Activated CD8-positive, alpha-beta memory T cell treated with anti-CD3 and anti-CD28 coated beads, Interleukin-2, amount 50 U/mL, for 4 hours (primary cell): ENCODE measurements around the gene GPR162.

ENCODE experiments used
- DNase-seq: peaks from one replicate; pipeline ENCODE4 v3.0.0-alpha.2; 2020

GPR162 gene

DNA sequence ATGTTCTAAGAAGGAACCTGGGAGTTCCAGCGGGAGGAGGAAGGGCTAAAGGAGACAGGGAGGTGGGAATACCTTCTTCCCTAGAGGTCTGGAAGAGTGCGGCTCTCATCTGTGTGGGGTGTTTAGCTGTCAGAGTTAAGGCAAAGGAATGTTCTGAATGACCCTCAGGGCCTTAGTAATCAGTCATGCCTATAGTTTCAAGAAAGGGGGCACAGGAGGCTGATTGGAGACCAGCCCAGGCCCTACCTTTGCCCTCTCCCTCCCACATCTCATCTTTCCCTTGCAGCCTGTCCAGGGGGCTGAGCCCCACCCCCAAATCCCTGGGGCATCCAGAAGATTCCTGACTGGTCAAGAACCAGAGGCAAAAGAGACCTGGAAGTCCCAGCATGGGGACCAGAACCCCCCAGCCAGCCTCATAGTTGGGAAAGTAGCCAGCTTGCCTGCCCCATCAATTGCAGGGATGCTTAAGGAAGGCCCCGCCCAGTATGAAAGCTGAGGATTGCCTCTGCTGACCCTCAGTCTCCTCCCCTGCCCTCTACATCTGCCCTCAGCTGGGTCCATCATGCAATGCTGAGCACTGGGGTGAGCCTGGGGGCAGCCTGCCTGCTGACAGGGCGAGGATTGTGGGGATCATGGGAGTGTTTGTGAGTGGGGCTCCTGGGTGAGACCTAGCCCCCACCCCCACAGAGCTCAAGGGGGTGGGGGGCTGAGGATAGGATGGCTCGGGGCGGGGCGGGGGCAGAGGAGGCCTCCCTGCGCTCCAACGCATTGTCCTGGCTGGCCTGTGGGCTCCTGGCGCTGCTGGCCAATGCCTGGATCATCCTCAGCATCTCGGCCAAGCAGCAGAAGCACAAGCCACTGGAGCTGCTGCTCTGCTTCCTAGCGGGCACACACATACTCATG lies 1.8 kb downstream of the GPR162 start:
- no peak for DNase-seq

DNA sequence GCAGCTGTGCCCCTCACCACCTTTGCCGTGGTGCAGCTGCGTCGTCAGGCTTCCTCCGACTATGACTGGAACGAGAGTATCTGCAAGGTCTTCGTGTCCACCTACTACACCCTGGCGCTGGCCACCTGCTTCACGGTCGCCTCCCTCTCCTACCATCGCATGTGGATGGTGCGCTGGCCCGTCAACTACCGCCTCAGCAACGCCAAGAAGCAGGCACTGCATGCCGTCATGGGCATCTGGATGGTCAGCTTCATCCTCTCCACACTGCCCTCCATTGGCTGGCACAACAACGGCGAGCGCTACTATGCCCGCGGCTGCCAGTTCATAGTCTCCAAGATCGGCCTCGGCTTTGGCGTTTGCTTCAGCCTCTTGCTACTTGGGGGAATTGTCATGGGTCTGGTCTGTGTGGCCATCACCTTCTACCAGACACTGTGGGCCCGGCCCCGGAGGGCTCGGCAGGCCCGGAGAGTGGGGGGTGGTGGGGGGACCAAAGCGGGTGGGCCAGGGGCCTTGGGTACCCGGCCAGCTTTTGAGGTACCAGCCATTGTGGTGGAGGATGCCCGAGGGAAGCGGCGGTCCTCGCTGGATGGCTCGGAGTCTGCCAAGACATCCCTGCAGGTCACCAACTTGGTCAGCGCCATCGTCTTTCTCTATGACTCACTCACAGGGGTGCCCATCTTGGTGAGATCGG lies 2.6 kb downstream of the GPR162 start:
- no peak for DNase-seq

GRCh38 chr12:6824901-6825381 lies 3.3 kb downstream of the GPR162 start:
- DNase-seq = no peak

DNA sequence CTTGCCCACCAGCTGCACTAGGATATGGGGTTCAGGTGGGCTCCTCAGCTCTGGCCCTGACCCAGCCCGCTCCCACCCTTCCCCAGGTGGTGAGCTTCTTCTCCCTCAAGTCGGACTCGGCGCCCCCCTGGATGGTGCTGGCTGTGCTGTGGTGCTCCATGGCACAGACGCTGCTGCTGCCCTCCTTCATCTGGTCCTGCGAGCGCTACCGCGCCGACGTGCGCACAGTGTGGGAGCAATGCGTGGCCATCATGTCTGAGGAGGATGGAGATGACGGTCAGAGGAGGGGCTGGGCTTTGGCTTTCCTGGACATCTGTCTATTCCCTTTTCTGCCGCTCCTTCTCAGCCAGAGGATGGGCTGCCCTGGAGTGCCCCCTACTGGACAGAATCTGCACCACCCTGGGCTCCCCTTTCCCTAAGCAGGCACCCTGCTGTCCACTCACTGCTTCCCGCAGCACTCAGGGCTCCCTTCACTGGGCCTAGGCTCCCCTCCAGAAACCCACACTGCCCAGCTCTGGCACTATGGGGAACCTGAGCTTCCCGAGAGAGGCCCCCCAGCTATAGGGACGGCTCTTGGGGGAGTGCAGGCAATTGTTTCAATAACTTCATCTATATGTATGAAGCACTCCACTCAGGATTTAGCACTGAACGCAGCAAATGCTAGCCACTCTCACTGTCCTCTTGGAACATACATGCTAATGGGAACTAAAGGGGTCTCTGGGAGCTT lies 3.9 kb downstream of the GPR162 start:
- DNase-seq = peak; percentile 81

GRCh38 chr12:6826125-6826733 lies 4.6 kb downstream of the GPR162 start:
- DNase-seq = no peak

DNA sequence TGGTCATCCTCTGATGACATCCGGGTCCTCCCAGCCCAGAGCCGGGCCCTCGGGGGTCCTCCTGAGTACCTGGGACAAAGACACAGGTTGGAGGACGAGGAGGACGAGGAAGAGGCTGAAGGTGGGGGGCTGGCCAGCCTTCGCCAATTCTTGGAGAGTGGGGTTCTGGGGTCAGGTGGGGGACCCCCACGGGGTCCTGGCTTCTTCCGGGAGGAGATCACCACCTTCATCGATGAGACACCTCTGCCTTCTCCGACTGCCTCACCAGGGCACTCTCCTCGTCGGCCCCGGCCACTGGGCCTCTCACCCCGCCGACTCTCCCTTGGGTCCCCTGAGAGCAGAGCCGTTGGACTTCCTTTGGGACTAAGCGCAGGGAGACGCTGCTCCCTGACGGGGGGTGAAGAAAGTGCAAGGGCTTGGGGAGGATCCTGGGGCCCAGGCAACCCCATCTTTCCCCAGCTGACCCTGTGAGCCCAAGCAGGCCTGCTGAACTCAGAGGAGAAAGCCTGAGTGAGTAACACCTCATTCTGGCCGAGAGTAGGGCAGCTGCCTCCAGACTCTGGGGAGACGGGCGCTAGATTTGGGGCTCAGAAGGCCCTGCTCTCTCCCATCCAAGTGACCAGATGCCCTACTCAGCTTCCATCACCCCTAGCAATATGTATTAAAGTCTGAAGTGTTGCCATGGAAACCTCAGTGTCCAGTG lies 5.3 kb downstream of the GPR162 start:
- DNase-seq = no peak

- peak; percentile 47 for DNase-seq
These were observed 5.9 kb downstream of the GPR162 start for GRCh38 chr12:6827437-6827911.

DNA sequence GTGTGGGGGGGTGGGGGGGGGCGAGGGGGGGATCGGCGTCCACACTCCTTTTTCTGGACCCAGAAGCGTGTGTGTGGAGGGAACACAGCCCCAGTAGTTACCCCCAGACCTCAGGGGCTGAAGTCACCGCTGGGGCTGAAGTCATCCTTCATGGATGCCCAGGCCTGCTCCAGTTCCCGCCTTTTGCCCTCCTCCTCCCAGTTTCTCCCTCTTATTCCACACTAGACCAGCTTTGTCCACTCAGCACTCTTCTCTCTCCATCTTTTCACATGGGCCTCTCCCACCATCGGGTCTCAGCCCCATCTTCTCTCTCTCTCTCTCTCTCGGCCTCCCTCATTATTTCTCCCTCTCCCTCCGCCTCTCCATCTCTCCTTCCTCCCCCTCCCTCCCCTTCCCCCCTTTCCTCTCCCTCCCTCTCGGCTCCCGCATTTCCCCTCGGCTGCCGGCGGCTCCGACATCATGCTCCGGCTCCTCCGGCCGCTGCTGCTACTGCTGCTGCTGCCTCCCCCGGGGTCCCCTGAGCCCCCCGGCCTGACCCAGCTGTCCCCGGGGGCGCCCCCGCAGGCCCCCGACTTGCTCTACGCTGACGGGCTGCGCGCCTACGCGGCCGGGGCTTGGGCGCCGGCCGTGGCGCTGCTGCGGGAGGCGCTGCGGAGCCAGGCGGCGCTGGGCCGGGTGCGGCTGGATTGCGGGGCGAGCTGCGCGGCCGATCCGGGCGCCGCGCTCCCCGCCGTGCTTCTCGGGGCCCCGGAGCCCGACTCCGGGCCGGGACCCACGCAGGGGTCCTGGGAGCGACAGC lies 6.6 kb downstream of the GPR162 start, which contains the start of gene P3H3:
Gene P3H3 (plus strand): TSS at position 426 of the 799 bp plus-strand sequence. CDS start 34 bp downstream, at position 460.
- no peak for DNase-seq

DNA sequence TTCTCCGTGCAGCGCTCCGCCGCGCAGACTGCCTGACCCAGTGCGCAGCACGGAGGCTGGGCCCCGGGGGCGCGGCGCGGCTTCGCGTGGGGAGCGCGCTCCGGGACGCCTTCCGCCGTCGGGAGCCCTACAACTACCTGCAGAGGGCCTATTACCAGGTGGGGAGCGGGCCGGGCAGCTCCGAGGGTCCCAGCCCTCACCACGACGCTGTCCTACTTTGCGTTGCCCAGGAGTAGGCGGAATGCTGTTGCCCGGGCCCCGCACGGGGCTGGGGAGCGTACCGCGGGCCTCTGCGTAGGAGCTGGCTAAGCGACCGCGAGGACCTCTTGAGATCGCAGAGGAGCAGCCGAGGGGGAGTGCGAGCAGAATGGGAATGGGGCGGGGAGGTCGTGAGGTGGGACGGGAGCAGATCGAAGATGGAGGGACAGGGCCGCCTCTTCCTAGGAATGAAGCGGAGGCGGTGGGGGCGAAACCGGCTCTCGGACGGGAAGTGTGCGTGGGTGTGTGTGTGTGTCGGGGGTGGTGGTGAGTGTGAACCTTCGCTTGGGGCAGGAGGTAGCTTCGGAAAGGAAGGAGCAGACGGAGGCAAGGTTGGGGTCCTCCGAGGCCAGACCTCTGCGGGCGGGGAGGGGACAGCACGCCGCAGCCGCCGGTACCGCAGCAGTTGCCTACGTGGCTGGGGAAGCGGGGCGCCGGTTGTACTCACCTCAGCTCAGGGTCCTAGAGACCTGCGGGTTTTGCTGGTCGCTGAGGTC lies 7.3 kb downstream of the GPR162 start:
- peak; percentile 46 for DNase-seq

DNA sequence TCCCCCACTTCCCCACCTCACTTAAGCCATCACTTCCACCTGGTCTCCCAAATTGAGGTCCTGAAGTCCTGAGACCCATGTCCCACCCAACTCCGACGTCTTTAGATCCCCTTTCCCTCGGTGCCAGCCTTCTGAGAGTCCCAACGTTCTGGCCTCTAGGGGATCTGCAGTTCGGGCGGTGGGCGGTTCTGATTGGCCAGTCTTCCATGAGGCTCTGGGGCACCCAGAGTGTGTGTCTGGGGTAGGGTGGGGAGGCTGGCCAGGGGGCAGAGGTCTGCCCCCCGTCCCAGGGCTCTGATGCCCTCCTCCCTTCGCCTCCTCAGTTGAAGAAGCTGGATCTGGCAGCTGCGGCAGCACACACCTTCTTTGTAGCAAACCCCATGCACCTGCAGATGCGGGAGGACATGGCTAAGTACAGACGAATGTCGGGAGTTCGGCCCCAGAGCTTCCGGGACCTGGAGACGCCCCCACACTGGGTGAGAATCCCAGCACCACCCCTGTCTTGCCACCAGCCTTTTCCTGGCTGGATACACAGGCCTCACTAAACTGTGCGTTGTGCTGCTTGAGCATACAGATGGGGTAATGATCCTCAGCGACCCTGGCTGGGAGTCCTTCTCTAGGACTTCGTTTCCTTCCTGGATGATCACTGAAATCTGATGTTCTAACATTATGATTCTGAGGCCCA lies 8.1 kb downstream of the GPR162 start:
- no peak for DNase-seq

DNA sequence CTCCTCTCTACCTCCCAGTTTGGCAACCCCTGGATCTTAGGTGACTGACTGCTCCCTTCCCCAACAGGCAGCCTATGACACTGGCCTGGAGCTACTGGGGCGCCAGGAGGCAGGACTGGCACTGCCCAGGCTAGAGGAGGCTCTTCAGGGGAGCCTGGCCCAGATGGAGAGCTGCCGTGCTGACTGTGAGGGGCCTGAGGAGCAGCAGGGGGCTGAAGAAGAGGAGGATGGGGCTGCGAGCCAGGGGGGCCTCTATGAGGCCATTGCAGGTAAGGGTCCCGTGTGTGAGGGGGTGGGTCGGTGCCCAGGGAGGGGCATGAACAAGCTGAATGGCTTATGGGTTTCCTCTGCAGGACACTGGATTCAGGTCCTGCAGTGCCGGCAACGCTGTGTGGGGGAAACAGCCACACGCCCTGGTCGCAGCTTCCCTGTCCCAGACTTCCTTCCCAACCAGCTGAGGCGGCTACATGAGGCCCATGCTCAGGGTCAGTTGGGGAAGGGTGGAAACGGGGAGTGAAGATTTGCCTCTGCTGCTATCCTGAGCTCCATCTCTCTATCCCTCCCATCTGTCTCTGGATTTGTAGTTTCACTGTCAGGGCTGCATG lies 8.8 kb downstream of the GPR162 start:
- DNase-seq = no peak

DNA sequence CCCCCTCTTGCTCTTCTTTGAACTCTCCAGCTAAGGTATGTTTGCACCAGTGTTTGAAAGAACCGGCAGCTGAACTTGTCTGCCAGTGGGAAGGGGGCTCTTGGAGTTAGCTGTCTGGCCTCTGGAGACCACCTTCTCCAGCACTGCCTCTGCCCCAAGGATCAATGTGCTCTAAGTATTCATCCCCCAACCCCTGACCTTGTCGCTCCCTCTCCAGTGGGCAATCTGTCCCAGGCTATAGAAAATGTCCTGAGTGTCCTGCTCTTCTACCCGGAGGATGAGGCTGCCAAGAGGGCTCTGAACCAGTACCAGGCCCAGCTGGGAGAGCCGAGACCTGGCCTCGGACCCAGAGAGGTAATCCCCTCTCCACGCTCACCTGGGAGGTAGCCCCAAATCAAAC lies 9.4 kb downstream of the GPR162 start:
- DNase-seq = no peak

DNA sequence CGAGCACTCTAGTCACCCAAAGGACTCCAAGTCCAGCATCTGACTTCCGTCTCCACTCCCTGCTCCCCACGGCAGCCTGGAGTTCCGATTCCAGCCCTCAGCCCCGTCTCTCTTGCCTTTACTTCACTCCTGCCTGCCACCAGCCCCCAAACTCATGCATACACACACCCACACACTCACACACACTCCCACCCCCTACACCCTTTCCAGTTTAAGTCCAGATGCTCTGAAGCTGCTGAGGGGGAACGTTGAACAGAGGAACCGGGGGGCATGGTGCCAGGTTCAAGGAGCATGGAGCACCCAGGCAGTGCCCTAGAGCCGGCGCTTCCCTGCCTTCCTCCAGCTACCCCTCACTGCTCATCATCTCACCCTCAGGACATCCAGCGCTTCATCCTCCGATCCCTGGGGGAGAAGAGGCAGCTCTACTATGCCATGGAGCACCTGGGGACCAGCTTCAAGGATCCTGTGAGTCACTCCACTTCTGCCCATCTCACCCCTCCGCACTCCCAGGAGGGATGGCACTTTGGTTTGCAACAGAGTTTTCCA lies 9.9 kb downstream of the GPR162 start:
- no peak for DNase-seq

- no peak for DNase-seq
These were observed 10.5 kb downstream of the GPR162 start for GRCh38 chr12:6832125-6832524.

- DNase-seq = no peak
These were observed 11.7 kb downstream of the GPR162 start for GRCh38 chr12:6833189-6833890.

- no peak for DNase-seq
These were observed 12.6 kb downstream of the GPR162 start for GRCh38 chr12:6834254-6834653.

GRCh38 chr12:6834873-6835272 lies 13.3 kb downstream of the GPR162 start:
- DNase-seq = no peak

- no peak for DNase-seq
These were observed 15.2 kb downstream of the GPR162 start for GRCh38 chr12:6836851-6837250.
